ENCODE data around the gene BCKDK. TPM values are rescaled to one million over a fixed set of nuclear protein-coding genes. Genes with fewer than 3 reads are reported as not detected.
"Not testable (repeated sequence)": the region's sequence is repeated elsewhere in the genome, so short reads cannot be mapped to it uniquely, and the experiment has no call there.

Gene BCKDK
- total RNA-seq, 2 experiments from 2014 or later, result 4.3 to 5.8 TPM

DNA sequence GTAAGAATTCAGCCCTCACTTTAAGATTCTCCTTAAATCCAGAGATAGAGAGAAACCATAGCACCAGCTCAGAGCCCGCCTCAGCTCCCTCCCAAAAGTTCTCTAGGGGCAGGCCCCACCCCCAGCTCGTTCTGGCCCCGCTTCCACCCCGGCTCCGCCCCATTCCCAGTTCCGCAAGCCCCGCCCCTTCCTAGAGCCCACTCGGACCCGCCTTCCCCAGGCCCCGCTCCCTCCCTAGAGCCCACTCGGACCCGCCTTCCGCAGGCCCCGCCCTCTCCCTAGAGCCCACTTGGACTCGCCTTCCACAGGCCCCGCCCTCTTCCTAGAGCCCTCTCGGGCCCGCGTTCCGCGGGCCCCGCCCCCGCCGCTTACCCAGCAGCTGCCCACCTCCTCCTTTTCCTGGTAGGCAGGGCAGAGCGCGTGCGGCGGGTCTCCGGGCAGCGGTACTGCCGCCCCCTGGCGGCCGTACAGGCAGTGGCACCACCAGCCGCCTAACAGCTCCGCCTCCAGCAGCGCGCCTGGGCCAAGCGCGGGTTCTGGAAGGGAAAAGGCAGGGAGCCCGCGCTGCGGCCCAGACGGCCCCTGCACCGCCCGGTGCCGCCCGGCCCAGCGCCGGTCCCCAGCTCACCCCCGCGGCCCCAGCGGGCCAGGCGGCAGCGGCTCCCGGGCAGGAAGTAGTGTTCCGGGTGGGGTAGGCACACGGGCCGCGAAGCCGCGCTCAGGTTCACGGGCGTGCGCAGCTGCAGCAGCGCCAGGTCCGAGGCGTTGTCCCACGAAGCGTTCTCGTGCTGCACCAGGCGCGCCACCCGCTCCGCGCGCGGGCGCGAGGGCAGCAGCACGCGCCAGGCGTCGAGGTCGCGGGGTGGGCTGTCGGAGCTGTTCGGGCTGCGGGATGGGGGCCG lies 34.2 kb downstream of the BCKDK start:
- ChIA-PET CTCF (interaction anchor here (0.6 to 2.1 kb wide), 42 partner anchors 12 to 731 kb away, joined by 3 to 32 read pairs (median 4); partner anchors contain the start of genes ARMC5, BCKDK, FUS and HSD3B7), POLR2A (interaction anchor here (0.6 to 4.1 kb wide), 46 partner anchors 9 to 765 kb away, joined by 3 to 152 read pairs (median 5); partner anchors contain the start of genes ARMC5, FUS, HSD3B7 and KAT8)
- DNase-seq (peak; percentile 88 to 100 (median 96)), ATAC-seq (ENCODE audit: poor library complexity) (peak; percentile 86)
- H3K27me3 Mint-ChIP-seq, result peaks cover under 1% of the 10 kb centered on the region
- H3K9me3 Mint-ChIP-seq, result no peaks in the 10 kb centered on the region
- Histone ChIP-seq H3K4me1 (ENCODE audit: insufficient read depth, low read length) (peaks cover 23% of the 10 kb centered on the region), H3K9me3 (ENCODE audit: control insufficient read depth in 1 of 2, insufficient read depth in 1 of 2, low read length in 2 of 2) (no peaks in the 10 kb centered on the region), H3K4me3 (ENCODE audit: low read length) (peak overlapping the region; percentile 41), H3K27ac (ENCODE audit: low read depth in 1 of 2, low read length in 2 of 2) (peak overlapping the region; percentile 29 to 76), H3K36me3 (ENCODE audit: insufficient read depth, low read length) (no peaks in the 10 kb centered on the region), H3K27me3 (ENCODE audit: control insufficient read depth in 1 of 2, insufficient read depth in 2 of 2, low read length in 2 of 2) (no peaks in the 10 kb centered on the region)
- H3K36me3 Mint-ChIP-seq (ENCODE audit: low read depth), result no peaks in the 10 kb centered on the region
- H3K4me1 Mint-ChIP-seq (ENCODE audit: low read depth), result peaks cover 13% of the 10 kb centered on the region
- peak overlapping the region; percentile 84 for H3K4me3 Mint-ChIP-seq
- TF ChIP-seq, protein P1, sequence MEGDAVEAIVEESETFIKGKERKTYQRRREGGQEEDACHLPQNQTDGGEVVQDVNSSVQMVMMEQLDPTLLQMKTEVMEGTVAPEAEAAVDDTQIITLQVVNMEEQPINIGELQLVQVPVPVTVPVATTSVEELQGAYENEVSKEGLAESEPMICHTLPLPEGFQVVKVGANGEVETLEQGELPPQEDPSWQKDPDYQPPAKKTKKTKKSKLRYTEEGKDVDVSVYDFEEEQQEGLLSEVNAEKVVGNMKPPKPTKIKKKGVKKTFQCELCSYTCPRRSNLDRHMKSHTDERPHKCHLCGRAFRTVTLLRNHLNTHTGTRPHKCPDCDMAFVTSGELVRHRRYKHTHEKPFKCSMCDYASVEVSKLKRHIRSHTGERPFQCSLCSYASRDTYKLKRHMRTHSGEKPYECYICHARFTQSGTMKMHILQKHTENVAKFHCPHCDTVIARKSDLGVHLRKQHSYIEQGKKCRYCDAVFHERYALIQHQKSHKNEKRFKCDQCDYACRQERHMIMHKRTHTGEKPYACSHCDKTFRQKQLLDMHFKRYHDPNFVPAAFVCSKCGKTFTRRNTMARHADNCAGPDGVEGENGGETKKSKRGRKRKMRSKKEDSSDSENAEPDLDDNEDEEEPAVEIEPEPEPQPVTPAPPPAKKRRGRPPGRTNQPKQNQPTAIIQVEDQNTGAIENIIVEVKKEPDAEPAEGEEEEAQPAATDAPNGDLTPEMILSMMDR (IDR thresholded peaks at IDR 0.05), result peak; percentile 79
- peak overlapping the region; percentile 84 for H3K27ac Mint-ChIP-seq
- intact Hi-C loops (cut with DNase I, micrococcal nuclease), result loop anchor here (1.0 to 10.0 kb wide), 12 partner anchors 24 to 185 kb away; partner anchors contain the start of genes HSD3B7 (in 2 of the 2), BCKDK (in 1 of the 2), FUS (in 1 of the 2) and PYCARD (in 1 of the 2)

DNA sequence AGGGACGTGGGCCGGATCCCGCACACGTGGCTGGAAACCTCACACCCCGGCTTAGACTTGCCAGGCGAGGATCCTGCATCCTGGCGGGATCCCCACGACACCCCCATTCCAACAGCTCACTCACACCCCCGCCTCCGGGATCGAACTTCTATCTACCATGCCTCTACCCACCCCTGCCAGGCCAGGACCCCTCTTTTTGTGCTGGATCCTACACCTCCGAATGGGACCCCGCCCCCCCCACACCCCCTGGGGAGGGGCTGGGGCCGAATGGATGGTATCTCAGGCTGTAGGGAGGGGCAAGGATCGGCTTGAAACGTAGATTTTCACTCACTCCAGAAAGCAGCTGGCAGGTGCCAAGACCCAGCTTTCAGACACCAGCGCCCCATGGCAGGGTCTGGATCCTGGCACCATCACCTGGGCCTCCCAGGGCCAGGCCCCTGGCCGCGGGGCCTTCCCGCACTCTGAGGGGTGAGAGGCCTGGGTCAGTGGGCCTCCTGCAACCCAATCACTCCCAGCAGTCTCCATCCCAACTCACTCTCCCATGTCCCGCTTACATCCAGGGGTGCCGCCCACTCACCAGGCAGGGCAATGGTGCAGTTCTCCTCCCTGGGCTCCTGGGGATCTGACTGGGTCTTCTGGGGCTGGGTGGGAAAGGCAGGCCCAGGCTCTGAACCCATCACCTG lies 35.0 kb downstream of the BCKDK start:
- Histone ChIP-seq H3K4me1 (ENCODE audit: insufficient read depth, low read length) (peaks cover 23% of the 10 kb centered on the region), H3K36me3 (ENCODE audit: insufficient read depth, low read length) (no peaks in the 10 kb centered on the region), H3K27me3 (ENCODE audit: control insufficient read depth in 1 of 2, insufficient read depth in 2 of 2, low read length in 2 of 2) (no peaks in the 10 kb centered on the region), H3K4me3 (ENCODE audit: low read length) (peak overlapping the region; percentile 30), H3K27ac (ENCODE audit: low read depth in 1 of 2, low read length in 2 of 2) (peak overlapping the region; percentile 12 to 23), H3K9me3 (ENCODE audit: control insufficient read depth in 1 of 2, insufficient read depth in 1 of 2, low read length in 2 of 2) (no peaks in the 10 kb centered on the region)
- peak in 2 of 14 experiments; percentile 10 to 42 for DNase-seq
- POLR2A ChIA-PET, result interaction anchor here (0.6 to 4.1 kb wide), 29 partner anchors 14 to 766 kb away, joined by 3 to 152 read pairs (median 6); partner anchors contain the start of genes ARMC5, FUS, HSD3B7 and KAT8
- CTCF ChIA-PET, result interaction anchor here (0.6 to 2.1 kb wide), 36 partner anchors 13 to 731 kb away, joined by 3 to 32 read pairs (median 4); partner anchors contain the start of genes ARMC5, BCKDK, FUS and HSD3B7
- Mint-ChIP-seq H3K36me3 (ENCODE audit: low read depth) (no peaks in the 10 kb centered on the region), H3K4me1 (ENCODE audit: low read depth) (peaks cover 13% of the 10 kb centered on the region), H3K9me3 (no peaks in the 10 kb centered on the region), H3K27me3 (peaks cover 8% of the 10 kb centered on the region), H3K27ac (peak overlapping the region; percentile 65), H3K4me3 (peak overlapping the region; percentile 76)
- ATAC-seq (ENCODE audit: poor library complexity), result no peak
- intact Hi-C loops (cut with DNase I, micrococcal nuclease), result loop anchor here (2.0 to 10.0 kb wide), 4 partner anchors 36 to 110 kb away; partner anchors contain the start of genes BCKDK (in 1 of the 2), PYCARD (in 1 of the 2) and STX4 (in 1 of the 2)
- TF ChIP-seq, protein P1 (IDR thresholded peaks at IDR 0.05), result no peak

DNA sequence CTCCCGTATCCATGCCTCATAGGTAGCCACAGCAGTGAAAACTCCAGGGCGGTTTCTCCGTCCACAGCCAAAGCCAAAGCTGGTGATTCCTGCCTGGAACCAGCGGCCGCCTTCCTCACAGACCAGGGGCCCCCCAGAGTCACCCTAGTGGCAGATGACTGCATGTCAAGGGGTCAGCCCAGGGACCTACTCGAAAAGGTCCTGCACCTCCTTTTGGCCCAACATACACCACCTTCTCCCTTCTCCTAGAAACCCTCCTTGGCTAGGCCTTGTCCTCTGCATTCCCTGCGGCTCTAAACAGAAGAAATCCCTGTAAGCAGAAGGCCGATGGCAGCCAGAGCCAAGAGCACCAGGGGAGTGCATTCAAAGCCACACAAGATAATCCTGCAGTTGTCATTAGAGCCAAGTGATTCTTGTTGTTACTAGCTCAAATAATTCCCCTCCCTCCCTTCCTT lies 35.5 kb downstream of the BCKDK start:
- H3K27me3 Mint-ChIP-seq, result peaks cover 8% of the 10 kb centered on the region
- intact Hi-C loops (cut with DNase I, micrococcal nuclease), result loop anchor here (2.0 to 10.0 kb wide), 4 partner anchors 35 to 111 kb away; partner anchors contain the start of genes BCKDK (in 1 of the 2), PYCARD (in 1 of the 2) and STX4 (in 1 of the 2)
- H3K27me3 ChIP-seq (ENCODE audit: control insufficient read depth in 1 of 2, insufficient read depth in 2 of 2, low read length in 2 of 2), result no peaks in the 10 kb centered on the region
- no peaks in the 10 kb centered on the region for H3K9me3 Mint-ChIP-seq
- peaks cover 13% of the 10 kb centered on the region for H3K4me1 Mint-ChIP-seq (ENCODE audit: low read depth)
- H3K27ac Mint-ChIP-seq, result peak overlapping the region; percentile 65
- ATAC-seq (ENCODE audit: poor library complexity), result no peak
- H3K36me3 Mint-ChIP-seq (ENCODE audit: low read depth), result no peaks in the 10 kb centered on the region
- peaks cover 23% of the 10 kb centered on the region for H3K4me1 ChIP-seq (ENCODE audit: insufficient read depth, low read length)
- H3K36me3 ChIP-seq (ENCODE audit: insufficient read depth, low read length), result no peaks in the 10 kb centered on the region
- H3K4me3 Mint-ChIP-seq, result peak overlapping the region; percentile 76
- CTCF ChIA-PET, result interaction anchor here (0.9 kb wide), 1 partner anchor 190 kb away, joined by 3 read pairs; no protein-coding TSS in a partner anchor
- DNase-seq, result no peak
- H3K9me3 ChIP-seq (ENCODE audit: control insufficient read depth in 1 of 2, insufficient read depth in 1 of 2, low read length in 2 of 2), result no peaks in the 10 kb centered on the region
- no peak overlapping the region for H3K27ac ChIP-seq (ENCODE audit: low read depth in 1 of 2, low read length in 2 of 2)
- POLR2A ChIA-PET, result interaction anchor here (1.7 to 4.1 kb wide), 4 partner anchors 26 to 58 kb away, joined by 4 to 152 read pairs (median 69); partner anchors contain the start of genes FUS, KAT8 and PYCARD
- no peak overlapping the region for H3K4me3 ChIP-seq (ENCODE audit: low read length)
- TF ChIP-seq, protein P1 (IDR thresholded peaks at IDR 0.05), result no peak

DNA sequence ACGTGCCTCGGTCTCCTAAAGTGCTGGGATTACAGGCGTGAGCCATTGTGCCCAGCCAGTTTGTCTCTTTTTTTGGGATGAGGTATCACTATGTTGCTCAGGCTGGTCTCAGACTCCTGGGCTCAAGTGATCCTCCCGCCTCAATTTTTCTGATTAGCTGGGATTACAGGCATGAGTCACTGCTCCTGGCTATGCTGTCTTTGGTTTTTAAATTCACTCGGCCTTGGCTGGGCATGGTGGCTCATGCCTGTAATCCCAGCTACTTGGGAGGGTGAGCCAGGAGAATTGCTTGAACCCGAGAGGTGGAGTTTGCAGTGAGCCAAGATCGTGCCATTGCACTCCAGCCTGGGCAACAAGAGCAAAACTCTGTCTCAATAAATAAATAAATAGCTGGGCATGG lies 36.2 kb downstream of the BCKDK start:
- H3K4me1 ChIP-seq (ENCODE audit: insufficient read depth, low read length), result peaks cover 23% of the 10 kb centered on the region
- not testable (repeated sequence) for H3K36me3 Mint-ChIP-seq (ENCODE audit: low read depth); H3K36me3 ChIP-seq (ENCODE audit: insufficient read depth, low read length); H3K9me3 Mint-ChIP-seq; H3K27ac ChIP-seq (ENCODE audit: low read depth in 1 of 2, low read length in 2 of 2); H3K27ac Mint-ChIP-seq; ATAC-seq (ENCODE audit: poor library complexity); DNase-seq; H3K4me3 ChIP-seq (ENCODE audit: low read length); H3K27me3 ChIP-seq (ENCODE audit: control insufficient read depth in 1 of 2, insufficient read depth in 2 of 2, low read length in 2 of 2); H3K27me3 Mint-ChIP-seq; H3K9me3 ChIP-seq (ENCODE audit: control insufficient read depth in 1 of 2, insufficient read depth in 1 of 2, low read length in 2 of 2); H3K4me3 Mint-ChIP-seq
- H3K4me1 Mint-ChIP-seq (ENCODE audit: low read depth), result peaks cover 13% of the 10 kb centered on the region
- ChIA-PET POLR2A (interaction anchor here (3.3 to 4.1 kb wide), 3 partner anchors 27 to 58 kb away, joined by 18 to 152 read pairs (median 120); partner anchors contain the start of genes FUS, KAT8 and PYCARD), CTCF (interaction anchor here (0.9 kb wide), 1 partner anchor 190 kb away, joined by 3 read pairs; no protein-coding TSS in a partner anchor)
- intact Hi-C loops (cut with DNase I, micrococcal nuclease), result loop anchor here in 1 of 2 experiments (5.0 to 10.0 kb wide), 2 partner anchors 37 to 60 kb away; partner anchors contain the start of genes BCKDK and PYCARD

Data from CD4-positive, alpha-beta T cell (primary cell).